Measurements from ENCODE around the gene IYD. TPM values are rescaled to one million over a fixed set of nuclear protein-coding genes. Genes with fewer than 3 reads are reported as not detected.

The IYD gene
- total and polyA plus RNA-seq, 9 donors = 0.07 to 0.57 (median 0.21) TPM; not detected in 5

DNA sequence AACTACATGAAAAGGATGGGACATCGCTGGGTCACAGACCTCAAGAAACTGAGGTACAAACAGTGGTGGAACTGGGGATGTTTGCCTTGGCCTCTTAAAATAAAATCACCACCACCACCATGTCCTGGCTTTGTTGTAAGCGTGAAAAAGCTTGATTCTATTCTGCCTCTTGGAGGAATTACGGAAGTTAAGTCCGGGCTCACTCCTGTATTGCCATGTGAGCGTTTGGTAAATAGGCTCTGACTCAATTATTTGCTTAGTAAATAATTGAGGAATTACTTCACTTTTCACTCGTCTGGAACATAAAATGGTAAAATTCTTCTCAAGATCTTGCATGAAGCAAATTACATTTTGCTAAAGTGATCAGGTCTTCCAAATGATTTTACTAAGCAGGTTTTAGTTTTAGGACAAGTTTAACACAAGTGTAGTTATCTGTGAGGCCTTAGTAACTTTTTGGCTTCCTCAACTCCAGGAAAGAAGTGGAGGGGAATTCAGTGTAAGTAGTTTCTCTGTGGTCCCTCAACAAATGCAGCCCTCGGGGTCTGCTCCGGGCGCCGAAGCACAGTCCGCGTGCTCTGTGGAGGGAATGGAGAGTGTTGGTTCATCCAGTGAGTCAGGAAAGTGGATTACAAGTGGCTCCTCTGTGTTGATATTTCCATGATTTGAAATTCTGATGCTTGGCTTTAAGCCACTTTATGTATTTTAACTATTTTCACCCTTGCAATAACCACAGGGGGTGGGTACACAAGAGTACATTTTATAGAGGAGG lies 23.8 kb downstream of the IYD start:
- no peak for DNase-seq
- peaks cover 3% of the 10 kb centered on the region for H3K27me3 ChIP-seq (ENCODE audit: control insufficient read depth, insufficient read depth, low read length)
- 92% methylated on average over 6 of the region's 12 CpGs for WGBS (ENCODE audit: insufficient coverage)

DNA sequence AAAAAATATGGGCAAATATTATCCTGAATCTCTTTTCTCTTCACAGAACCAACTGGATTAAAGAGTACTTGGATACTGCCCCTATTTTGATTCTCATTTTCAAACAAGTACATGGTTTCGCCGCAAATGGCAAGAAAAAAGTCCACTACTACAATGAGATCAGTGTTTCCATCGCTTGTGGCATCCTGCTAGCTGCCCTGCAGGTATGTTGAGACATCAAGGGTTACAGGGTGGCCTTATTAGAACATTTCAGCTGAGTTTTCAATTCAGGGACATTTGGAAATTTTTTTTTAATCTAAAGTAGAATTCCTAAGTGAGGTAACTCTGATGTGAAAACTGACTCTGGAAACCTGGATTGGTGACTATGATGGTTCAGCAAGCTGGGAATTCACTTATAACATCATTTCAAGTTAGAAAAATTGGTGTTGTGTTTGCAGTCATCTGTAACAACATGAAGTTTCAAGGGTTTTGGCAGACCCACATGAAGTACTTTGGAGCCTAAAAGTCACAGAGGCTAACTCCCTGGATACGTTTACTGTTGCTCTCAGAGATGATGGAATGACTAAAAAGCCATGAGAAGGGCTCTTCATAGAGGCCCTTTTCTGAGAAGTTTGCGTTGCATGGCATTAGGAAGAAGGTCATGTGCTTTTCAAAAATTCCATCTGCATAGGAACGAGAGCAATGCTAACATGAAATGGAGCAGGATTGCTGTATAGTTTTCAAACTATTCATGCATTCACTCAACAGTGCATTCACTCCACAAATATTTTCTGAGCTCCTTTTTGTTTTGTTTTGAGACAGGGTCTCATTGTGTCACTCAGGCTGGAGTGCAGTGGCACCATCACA lies 25.5 kb downstream of the IYD start:
- H3K4me3 ChIP-seq (ENCODE audit: low read length) = no peak overlapping the region
- H3K36me3 ChIP-seq (ENCODE audit: control insufficient read depth, insufficient read depth, low read length) = no peaks in the 10 kb centered on the region
- H3K9me3 ChIP-seq (replicated peaks; ENCODE audit: control insufficient read depth, low read depth, low read length) = no peaks in the 10 kb centered on the region
- H3K27me3 ChIP-seq (ENCODE audit: control insufficient read depth, insufficient read depth, low read length) = peaks cover 3% of the 10 kb centered on the region
- DNase-seq = no peak
- H3K4me1 ChIP-seq (ENCODE audit: control insufficient read depth, insufficient read depth, low read length) = no peaks in the 10 kb centered on the region
- WGBS (ENCODE audit: insufficient coverage) = 41% methylated on average over 2 of the region's 6 CpGs
- H3K27ac ChIP-seq (ENCODE audit: low read length) = no peak overlapping the region

More for the DNA sequence above, 23.8 kb downstream of the IYD start:
- H3K4me1 ChIP-seq (ENCODE audit: control insufficient read depth, insufficient read depth, low read length) = no peaks in the 10 kb centered on the region
- H3K36me3 ChIP-seq (ENCODE audit: control insufficient read depth, insufficient read depth, low read length) = no peaks in the 10 kb centered on the region
- H3K9me3 ChIP-seq (replicated peaks; ENCODE audit: control insufficient read depth, low read depth, low read length) = no peaks in the 10 kb centered on the region
- H3K4me3 ChIP-seq (ENCODE audit: low read length) = no peak overlapping the region
- H3K27ac ChIP-seq (ENCODE audit: low read length) = no peak overlapping the region

GRCh38 chr6:150394899-150395295 lies 26.1 kb downstream of the IYD start:
- WGBS (ENCODE audit: insufficient coverage) = no CpG with 5 or more reads among the region's 3 CpGs
- no peaks in the 10 kb centered on the region for H3K9me3 ChIP-seq (replicated peaks; ENCODE audit: control insufficient read depth, low read depth, low read length)
- DNase-seq = no peak

GRCh38 chr6:150395388-150396009 lies 26.7 kb downstream of the IYD start:
- Histone ChIP-seq H3K4me1 (ENCODE audit: control insufficient read depth, insufficient read depth, low read length) (no peaks in the 10 kb centered on the region), H3K27me3 (ENCODE audit: control insufficient read depth, insufficient read depth, low read length) (peaks cover 3% of the 10 kb centered on the region), H3K36me3 (ENCODE audit: control insufficient read depth, insufficient read depth, low read length) (no peaks in the 10 kb centered on the region), H3K4me3 (ENCODE audit: low read length) (no peak overlapping the region), H3K9me3 (replicated peaks; ENCODE audit: control insufficient read depth, low read depth, low read length) (no peaks in the 10 kb centered on the region), H3K27ac (ENCODE audit: low read length) (no peak overlapping the region)
- DNase-seq = peak; percentile 61
- WGBS (ENCODE audit: insufficient coverage) = 45% methylated on average over 8 of the region's 12 CpGs

More at GRCh38 chr6:150394899-150395295, 26.1 kb downstream of the IYD start:
- H3K4me3 ChIP-seq (ENCODE audit: low read length) = no peak overlapping the region
- H3K27ac ChIP-seq (ENCODE audit: low read length) = no peak overlapping the region
- H3K27me3 ChIP-seq (ENCODE audit: control insufficient read depth, insufficient read depth, low read length) = peaks cover 3% of the 10 kb centered on the region
- H3K36me3 ChIP-seq (ENCODE audit: control insufficient read depth, insufficient read depth, low read length) = no peaks in the 10 kb centered on the region
- no peaks in the 10 kb centered on the region for H3K4me1 ChIP-seq (ENCODE audit: control insufficient read depth, insufficient read depth, low read length)

- DNase-seq = peak; percentile 91
Observed at GRCh38 chr6:150403458-150404246, 34.8 kb downstream of the IYD start.

DNA sequence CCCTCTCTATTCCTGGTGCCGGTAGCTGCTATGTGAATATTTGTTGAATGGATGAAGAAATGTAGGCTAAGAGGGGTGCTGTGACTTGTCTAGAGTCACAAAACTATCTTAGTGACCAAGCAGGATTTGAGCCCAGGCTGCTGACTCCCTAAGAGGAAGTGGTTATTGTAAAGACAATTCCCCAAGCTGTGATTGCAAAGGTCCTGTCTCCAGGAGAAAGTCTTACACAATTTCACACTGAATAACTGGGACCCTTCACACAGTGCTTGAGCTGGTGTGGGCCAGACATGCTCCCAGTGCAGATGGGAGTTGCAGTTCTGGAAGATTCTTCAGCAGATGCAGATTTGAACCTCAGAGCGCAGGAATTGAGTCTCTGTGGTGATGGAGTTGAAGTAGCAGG lies 38.1 kb downstream of the IYD start:
- no peak for DNase-seq
- Histone ChIP-seq H3K4me3 (ENCODE audit: low read length) (no peak overlapping the region), H3K4me1 (ENCODE audit: control insufficient read depth, insufficient read depth, low read length) (peaks cover 18% of the 10 kb centered on the region), H3K27me3 (ENCODE audit: control insufficient read depth, insufficient read depth, low read length) (peaks cover 8% of the 10 kb centered on the region), H3K27ac (ENCODE audit: low read length) (no peak overlapping the region), H3K9me3 (replicated peaks; ENCODE audit: control insufficient read depth, low read depth, low read length) (no peaks in the 10 kb centered on the region), H3K36me3 (ENCODE audit: control insufficient read depth, insufficient read depth, low read length) (no peaks in the 10 kb centered on the region)
- no CpG with 5 or more reads among the region's 2 CpGs for WGBS (ENCODE audit: insufficient coverage)

More at GRCh38 chr6:150403458-150404246, 34.8 kb downstream of the IYD start:
- Histone ChIP-seq H3K9me3 (replicated peaks; ENCODE audit: control insufficient read depth, low read depth, low read length) (no peaks in the 10 kb centered on the region), H3K36me3 (ENCODE audit: control insufficient read depth, insufficient read depth, low read length) (no peaks in the 10 kb centered on the region), H3K4me3 (ENCODE audit: low read length) (no peak overlapping the region), H3K27ac (ENCODE audit: low read length) (peak overlapping the region; percentile 42), H3K27me3 (ENCODE audit: control insufficient read depth, insufficient read depth, low read length) (peaks cover 8% of the 10 kb centered on the region), H3K4me1 (ENCODE audit: control insufficient read depth, insufficient read depth, low read length) (peaks cover 7% of the 10 kb centered on the region)
- 14% methylated on average over 2 of the region's 5 CpGs for WGBS (ENCODE audit: insufficient coverage)

GRCh38 chr6:150408842-150409241 lies 40.0 kb downstream of the IYD start:
- Histone ChIP-seq H3K27me3 (ENCODE audit: control insufficient read depth, insufficient read depth, low read length) (peaks cover 8% of the 10 kb centered on the region), H3K4me1 (ENCODE audit: control insufficient read depth, insufficient read depth, low read length) (peaks cover 13% of the 10 kb centered on the region), H3K4me3 (ENCODE audit: low read length) (no peak overlapping the region), H3K27ac (ENCODE audit: low read length) (no peak overlapping the region), H3K36me3 (ENCODE audit: control insufficient read depth, insufficient read depth, low read length) (no peaks in the 10 kb centered on the region), H3K9me3 (replicated peaks; ENCODE audit: control insufficient read depth, low read depth, low read length) (no peaks in the 10 kb centered on the region)
- DNase-seq = no peak
- no CpG with 5 or more reads among the region's 6 CpGs for WGBS (ENCODE audit: insufficient coverage)

DNA sequence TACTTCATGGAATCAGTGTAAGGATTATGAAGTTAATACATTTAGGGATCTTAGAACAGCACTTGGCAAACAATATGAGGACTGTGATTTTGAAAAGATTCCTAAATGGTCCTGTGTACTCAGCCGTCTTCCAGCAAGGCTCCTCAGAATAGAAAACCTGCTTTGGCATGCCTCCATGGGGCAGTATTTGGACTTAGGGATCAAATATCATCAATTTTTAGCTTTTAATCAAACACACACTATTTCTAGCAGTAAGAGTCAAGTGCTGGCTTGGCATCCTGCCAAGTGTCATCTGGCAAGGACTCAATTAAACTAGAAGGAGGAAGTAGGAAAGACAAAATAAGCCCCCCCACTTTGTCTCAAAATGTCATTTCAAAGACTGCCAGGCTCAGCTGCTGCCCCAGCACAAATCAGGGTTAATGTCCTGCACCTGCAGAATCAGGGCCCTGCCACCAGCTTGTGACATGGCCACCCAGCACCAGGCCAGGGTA lies 40.8 kb downstream of the IYD start:
- Histone ChIP-seq H3K36me3 (ENCODE audit: control insufficient read depth, insufficient read depth, low read length) (no peaks in the 10 kb centered on the region), H3K27ac (ENCODE audit: low read length) (no peak overlapping the region), H3K4me3 (ENCODE audit: low read length) (no peak overlapping the region), H3K4me1 (ENCODE audit: control insufficient read depth, insufficient read depth, low read length) (peaks cover 11% of the 10 kb centered on the region), H3K27me3 (ENCODE audit: control insufficient read depth, insufficient read depth, low read length) (peaks cover 8% of the 10 kb centered on the region), H3K9me3 (replicated peaks; ENCODE audit: control insufficient read depth, low read depth, low read length) (no peaks in the 10 kb centered on the region)
- peak; percentile 69 for DNase-seq
- WGBS (ENCODE audit: insufficient coverage) = no CpG with 5 or more reads among the region's 1 CpG

DNA sequence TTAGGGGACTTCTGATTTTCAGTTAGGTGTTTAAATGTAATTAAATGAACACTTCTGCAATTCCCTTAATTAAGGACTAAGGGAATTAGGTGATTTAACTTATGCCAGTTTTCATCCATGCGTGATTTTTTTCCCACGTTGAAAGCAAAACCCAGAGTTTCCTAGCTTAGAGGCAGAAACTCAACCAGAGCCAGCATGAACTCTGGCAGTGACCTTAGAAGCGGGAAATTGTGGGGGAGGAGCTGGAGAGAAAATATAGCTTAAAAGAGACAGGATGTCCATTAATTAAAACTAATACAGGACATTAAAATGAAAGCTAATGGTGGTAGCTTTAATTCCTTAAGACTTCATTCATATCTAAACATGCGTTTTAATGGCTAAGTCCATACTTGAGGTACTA lies 41.6 kb downstream of the IYD start:
- WGBS (ENCODE audit: insufficient coverage) = no CpG with 5 or more reads among the region's 4 CpGs
- no peak overlapping the region for H3K27ac ChIP-seq (ENCODE audit: low read length)
- H3K9me3 ChIP-seq (replicated peaks; ENCODE audit: control insufficient read depth, low read depth, low read length) = no peaks in the 10 kb centered on the region

More for the DNA sequence above, 41.6 kb downstream of the IYD start:
- Histone ChIP-seq H3K27me3 (ENCODE audit: control insufficient read depth, insufficient read depth, low read length) (peaks cover 8% of the 10 kb centered on the region), H3K4me3 (ENCODE audit: low read length) (no peak overlapping the region), H3K4me1 (ENCODE audit: control insufficient read depth, insufficient read depth, low read length) (peaks cover 11% of the 10 kb centered on the region), H3K36me3 (ENCODE audit: control insufficient read depth, insufficient read depth, low read length) (no peaks in the 10 kb centered on the region)
- DNase-seq = peak; percentile 44

All from muscle of leg (tissue), 11 donors.